ENCODE data around the gene NEU1. TPM values are rescaled to one million over a fixed set of nuclear protein-coding genes. Genes with fewer than 3 reads are reported as not detected.
"Not testable (repeated sequence)": the region's sequence is repeated elsewhere in the genome, so short reads cannot be mapped to it uniquely, and the experiment has no call there.

Gene NEU1
- total and polyA plus RNA-seq, 2 of the 8 experiments (the other 6 are each of a cell fraction or from before 2014, with no cell fraction given) = 41.2 to 72.1 TPM

DNA sequence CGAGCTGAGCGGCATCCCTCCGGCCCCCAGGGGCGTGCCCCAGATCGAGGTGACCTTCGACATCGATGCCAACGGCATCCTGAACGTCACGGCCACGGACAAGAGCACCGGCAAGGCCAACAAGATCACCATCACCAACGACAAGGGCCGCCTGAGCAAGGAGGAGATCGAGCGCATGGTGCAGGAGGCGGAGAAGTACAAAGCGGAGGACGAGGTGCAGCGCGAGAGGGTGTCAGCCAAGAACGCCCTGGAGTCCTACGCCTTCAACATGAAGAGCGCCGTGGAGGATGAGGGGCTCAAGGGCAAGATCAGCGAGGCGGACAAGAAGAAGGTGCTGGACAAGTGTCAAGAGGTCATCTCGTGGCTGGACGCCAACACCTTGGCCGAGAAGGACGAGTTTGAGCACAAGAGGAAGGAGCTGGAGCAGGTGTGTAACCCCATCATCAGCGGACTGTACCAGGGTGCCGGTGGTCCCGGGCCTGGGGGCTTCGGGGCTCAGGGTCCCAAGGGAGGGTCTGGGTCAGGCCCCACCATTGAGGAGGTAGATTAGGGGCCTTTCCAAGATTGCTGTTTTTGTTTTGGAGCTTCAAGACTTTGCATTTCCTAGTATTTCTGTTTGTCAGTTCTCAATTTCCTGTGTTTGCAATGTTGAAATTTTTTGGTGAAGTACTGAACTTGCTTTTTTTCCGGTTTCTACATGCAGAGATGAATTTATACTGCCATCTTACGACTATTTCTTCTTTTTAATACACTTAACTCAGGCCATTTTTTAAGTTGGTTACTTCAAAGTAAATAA lies 45.3 kb downstream of the NEU1 start:
- H3K36me3 ChIP-seq (ENCODE audit: control insufficient read depth in 2 of 4, insufficient read depth in 4 of 4, low read length in 3 of 4); H3K9ac ChIP-seq (replicated peaks in 1 of 4; ENCODE audit: extremely low read depth in 1 of 4, low read depth in 3 of 4, low read length in 3 of 4); H2BK20ac ChIP-seq (ENCODE audit: low read length); H4K5ac ChIP-seq (ENCODE audit: insufficient read length, low read depth, low read length); H2BK12ac ChIP-seq (ENCODE audit: low read depth, low read length); H4K8ac ChIP-seq (ENCODE audit: extremely low read depth, insufficient read depth, low read length); H3K18ac ChIP-seq (ENCODE audit: extremely low read depth, low read length); H2AFZ ChIP-seq (ENCODE audit: low read length); H4K20me1 ChIP-seq (replicated peaks in 1 of 2; ENCODE audit: control insufficient read depth in 1 of 2, insufficient read depth in 2 of 2, low read length in 2 of 2); H3K27me3 ChIP-seq (replicated peaks in 1 of 4; ENCODE audit: control insufficient read depth in 3 of 4, extremely low read depth in 1 of 4, insufficient read depth in 3 of 4, low read length in 3 of 4); H3K79me1 ChIP-seq (ENCODE audit: low read depth, low read length); H3K4ac ChIP-seq (replicated peaks; ENCODE audit: insufficient read length, low read depth, low read length); H3K14ac ChIP-seq (ENCODE audit: insufficient read length); H2BK120ac ChIP-seq (replicated peaks; ENCODE audit: low read depth, low read length); CTCF ChIA-PET (ENCODE audit: partially characterized antibody); H3K79me2 ChIP-seq (ENCODE audit: control insufficient read depth in 1 of 2, insufficient read depth in 2 of 2, low read length in 2 of 2); H2BK5ac ChIP-seq (ENCODE audit: low read depth, low read length); H4K91ac ChIP-seq (replicated peaks; ENCODE audit: insufficient read length, low read length); H2AK5ac ChIP-seq (ENCODE audit: low read depth, low read length); FAIRE-seq; H3K27ac ChIP-seq (ENCODE audit: low read depth, low read length); H3K9me3 ChIP-seq (ENCODE audit: insufficient read depth in 2 of 2, low read depth in 1 of 2, low read length in 1 of 2); H3K4me1 ChIP-seq (replicated peaks in 1 of 4; ENCODE audit: control insufficient read depth in 3 of 4, insufficient read depth in 4 of 4, low read length in 3 of 4); H3K23ac ChIP-seq (ENCODE audit: insufficient read length); DNase-seq (ENCODE audit: low read depth in 1 of 2, low spot score in 2 of 2); H3K56ac ChIP-seq (replicated peaks; ENCODE audit: insufficient read length, low read depth, low read length); H2BK15ac ChIP-seq (ENCODE audit: low read length): not testable (repeated sequence)
- WGBS, 2 experiments (ENCODE audit: extremely low coverage in 1 of 2, insufficient coverage in 1 of 2, insufficient read length in 1 of 2, insufficient replicate concordance in 2 of 2, low coverage in 1 of 2, low lambda C conversion rate in 2 of 2, missing lambda C conversion rate in 1 of 2) = 80% methylated on average over 12 of the region's 37 CpGs; no CpG with 5 or more reads in 1 of the 2 experiments
- Histone ChIP-seq H3K23me2 (ENCODE audit: low read depth, low read length) (peaks cover 11% of the 10 kb centered on the region), H3K4me3 (ENCODE audit: extremely low read depth in 1 of 4, insufficient read depth in 2 of 4, low read depth in 3 of 4, low read length in 4 of 4) (peak overlapping the region in 2 of 4 experiments; percentile 18 to 46; a peak in 4 of 8 replicates), H3K4me2 (ENCODE audit: insufficient read depth in 1 of 2, low read depth in 2 of 2, low read length in 2 of 2) (peak overlapping the region; percentile 51 to 55)
- POLR2A ChIA-PET (ENCODE audit: partially characterized antibody) = interaction anchor here (0.6 to 10.9 kb wide), 6 partner anchors 9 to 103 kb away, joined by 3 to 136 read pairs (median 4); no protein-coding TSS in a partner anchor
